ENCODE results near the gene AKR1D1. TPM values are rescaled to one million over a fixed set of nuclear protein-coding genes. Genes with fewer than 3 reads are reported as not detected.
A peak's percentile ranks its signal among the peaks of the same experiment; 100 is the strongest.
"Not testable (repeated sequence)": the region's sequence is repeated elsewhere in the genome, so short reads cannot be mapped to it uniquely, and the experiment has no call there.

AKR1D1 gene
- polyA plus RNA-seq, 5 donors, result 0.05 to 0.16 (median 0.08) TPM; not detected in 2

GRCh38 chr7:138074121-138074520, 2.1 kb upstream of the AKR1D1 start:
- no peak for DNase-seq

DNA sequence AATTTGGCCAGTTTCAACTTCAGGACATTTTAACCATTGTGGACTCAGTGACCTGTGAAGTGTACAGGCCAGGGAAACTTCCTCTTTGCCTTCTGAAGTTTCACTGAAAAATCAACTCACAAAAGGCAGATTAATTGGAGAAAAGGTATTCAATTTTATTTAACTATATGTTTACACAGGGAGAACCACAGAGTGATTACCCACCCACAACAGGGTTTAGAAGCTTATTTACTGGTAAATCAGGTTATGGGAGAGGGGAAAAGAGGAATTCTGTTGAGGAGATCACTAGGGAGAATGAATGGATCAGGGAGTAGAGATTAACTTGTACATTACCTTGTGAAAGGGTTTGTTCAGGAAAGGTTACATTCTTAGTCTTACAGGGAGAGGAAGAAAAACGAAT, 1.7 kb upstream of the AKR1D1 start:
- no peak for DNase-seq

DNA sequence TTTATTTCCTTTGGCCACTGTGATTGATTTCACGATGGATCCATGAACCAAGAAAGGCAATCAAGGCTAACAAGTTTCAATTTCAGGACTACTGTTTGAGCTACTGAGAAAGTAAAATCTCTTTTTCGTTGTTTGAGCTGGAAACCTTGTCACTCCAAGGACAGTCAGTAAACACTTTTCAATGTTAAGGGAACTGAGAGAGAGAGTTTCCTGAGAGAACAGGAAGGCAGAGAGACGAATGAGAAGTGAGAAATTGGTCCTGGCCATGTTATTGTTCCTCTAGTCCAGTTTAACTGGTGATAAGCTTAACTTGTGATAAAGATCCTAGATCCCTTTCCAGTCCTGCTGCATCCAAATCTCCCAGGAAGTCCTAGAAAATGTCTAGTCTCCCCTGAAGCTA, 909 bp upstream of the AKR1D1 start:
- DNase-seq, result no peak

DNA sequence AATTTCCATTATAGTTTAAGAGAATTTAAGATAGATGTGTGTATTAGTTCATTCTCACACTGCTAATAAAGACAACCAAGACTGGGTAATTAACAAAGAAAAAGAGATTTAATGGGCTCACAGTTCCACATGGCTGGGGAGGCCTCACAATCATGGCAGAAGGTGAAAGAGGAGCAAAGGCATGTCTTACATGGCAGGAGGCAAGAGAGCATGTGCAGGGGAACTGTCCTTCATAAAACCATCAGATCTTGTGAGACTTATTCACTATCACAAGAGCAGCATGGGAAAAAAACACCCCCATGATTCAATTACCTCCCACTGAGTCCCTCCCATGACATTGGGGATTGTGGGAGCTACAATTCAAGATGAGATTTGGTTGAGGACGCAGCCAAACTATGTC, 473 bp upstream of the AKR1D1 start:
- DNase-seq, result not testable (repeated sequence)

GRCh38 chr7:138077809-138078208, 1.6 kb downstream of the AKR1D1 start:
- no peak for DNase-seq

DNA sequence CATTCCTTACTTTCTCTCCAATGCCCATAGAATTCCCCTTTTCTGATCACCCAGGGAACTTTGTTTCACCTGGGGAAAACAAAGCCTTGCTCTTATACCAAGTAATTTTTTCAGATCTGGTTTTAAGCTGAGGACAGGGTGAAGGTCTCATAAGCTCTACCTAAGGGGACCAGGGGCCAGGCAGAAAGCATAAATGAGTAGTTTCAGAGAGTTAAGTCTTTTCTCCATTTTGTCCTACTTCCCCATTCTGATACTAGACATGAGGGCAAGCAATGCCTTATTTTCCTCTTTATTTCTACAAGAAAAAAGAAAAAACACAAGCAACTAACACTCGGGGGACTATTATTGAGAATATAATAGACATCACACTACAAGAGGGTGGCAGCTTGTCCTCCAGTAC, 2.9 kb downstream of the AKR1D1 start:
- no peak for DNase-seq

DNA sequence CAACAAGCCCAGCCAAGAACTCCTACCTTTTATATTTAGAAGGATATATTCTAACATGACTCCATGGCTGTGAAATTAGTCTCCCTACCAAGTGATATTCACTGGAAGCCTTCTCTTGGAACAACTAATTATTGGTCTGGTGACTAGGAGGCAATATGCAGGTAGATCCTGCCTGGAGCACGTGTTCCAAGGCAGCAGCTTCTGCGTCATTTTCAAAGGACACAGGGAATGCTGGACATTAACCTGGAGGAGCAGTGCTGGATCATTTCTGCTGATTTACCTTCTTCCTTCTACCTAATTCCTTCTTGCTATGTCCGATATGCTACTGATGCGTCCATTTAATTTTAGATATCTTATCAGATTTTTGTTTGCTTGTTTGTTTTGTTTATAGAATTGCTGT, 5.6 kb downstream of the AKR1D1 start:
- no peak for DNase-seq

DNA sequence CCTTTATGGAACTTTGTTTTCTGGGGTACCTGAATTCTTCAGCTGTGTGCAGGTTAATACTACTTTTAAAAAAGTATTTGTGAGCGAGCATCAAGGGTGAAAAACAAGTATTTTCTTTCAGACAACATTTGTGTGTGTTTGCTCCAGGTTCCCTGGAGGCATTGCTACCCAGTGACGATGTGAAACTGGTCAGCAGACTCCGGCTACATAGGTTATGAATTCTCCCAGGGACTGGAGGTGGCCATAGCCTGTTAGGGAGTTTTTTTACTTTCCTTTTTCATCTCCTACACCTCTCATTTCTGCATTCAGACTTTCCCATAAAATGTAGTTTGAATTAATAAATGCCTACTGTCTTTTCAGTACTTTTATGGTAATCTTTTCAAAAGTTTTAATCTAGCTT, 7.6 kb downstream of the AKR1D1 start:
- DNase-seq, result no peak

DNA sequence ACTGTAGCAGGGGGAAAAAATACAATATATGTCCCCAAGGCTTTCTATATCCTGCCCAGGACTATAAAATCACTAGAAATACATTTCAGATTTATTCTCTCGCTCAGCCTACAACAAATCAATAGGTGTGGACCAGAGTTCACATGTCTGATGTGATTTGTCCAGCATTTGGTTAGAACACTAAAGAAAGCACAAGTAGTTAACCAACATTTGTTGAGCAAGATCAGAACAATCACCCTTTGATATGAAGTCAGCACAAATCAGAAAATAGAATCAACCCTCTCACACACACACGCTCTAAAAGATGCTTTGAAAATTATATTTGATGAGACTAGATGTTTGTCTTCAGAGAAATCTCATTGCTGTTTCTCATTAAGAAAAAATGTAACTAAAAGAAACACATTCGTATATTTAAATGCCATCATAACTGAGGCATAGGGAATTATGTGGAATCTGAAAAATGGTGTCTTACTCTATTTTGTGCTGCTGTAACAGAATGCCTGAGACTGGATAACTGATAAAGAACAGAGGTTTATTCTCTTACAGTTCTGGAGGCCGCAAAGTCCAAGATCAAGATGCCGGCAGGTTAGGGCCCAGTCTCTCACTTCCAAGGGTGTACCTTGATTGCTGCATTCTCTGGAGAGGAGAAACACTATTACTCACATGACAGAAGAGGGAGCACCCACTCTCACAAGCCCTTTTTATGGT, 10.5 kb downstream of the AKR1D1 start:
- no peak for DNase-seq

DNA sequence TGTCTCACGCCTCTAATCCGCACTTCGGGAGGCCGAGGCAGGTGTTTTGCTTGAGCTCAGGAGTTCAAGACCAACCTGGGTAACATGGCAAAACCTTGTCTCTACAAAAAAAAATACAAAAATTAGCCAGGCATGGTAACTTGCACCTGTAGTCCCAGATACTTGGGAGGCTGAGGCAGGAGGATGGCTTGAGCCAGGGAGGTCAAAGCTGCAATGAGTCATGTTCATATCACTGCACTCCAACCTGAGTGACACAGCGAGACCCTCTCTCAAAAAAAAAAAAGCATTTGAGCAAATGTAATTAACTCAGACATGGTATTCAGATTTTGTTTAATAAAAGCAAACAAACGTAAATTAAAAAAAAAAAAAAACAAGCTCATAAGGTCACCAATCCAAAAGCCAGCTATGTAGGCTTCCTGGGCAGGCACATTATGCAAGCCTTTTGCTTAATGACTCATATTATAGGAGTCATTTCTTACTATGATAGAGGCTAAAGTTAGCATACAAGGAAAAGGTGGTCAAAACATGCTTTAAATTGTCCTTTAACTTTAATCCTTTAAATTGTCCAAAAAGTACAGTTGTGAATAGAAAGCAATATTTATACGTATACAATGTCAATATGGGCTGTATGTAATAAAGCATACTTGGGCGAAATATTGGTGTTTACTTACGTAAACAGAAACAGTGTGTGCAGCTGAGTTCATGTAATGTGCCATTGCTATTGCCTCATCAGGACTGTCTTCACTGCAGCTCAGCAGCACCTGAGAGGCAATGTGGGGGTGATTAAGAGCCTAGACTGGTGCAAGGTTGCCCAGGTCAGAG, 13.0 kb downstream of the AKR1D1 start:
- no peak for DNase-seq

GRCh38 chr7:138091032-138091431, 14.8 kb downstream of the AKR1D1 start:
- DNase-seq, result no peak

DNA sequence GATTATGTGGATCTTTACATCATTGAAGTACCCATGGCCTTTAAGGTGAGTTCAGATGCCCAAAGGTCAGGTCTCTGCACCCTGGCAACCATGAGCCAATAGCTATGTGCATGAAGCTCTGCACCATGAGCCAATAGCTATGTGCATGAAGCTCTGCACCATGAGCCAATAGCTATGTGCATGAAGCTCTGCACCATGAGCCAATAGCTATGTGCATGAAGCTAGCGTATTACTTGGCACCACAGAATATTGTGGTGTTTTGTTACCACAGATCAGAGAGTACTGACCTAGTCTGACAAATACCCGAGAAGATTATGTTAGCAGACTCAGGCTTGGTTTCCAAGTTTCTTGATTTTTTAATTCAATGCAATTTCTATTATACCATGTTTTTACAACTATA, 15.6 kb downstream of the AKR1D1 start:
- DNase-seq, result not testable (repeated sequence)

DNA sequence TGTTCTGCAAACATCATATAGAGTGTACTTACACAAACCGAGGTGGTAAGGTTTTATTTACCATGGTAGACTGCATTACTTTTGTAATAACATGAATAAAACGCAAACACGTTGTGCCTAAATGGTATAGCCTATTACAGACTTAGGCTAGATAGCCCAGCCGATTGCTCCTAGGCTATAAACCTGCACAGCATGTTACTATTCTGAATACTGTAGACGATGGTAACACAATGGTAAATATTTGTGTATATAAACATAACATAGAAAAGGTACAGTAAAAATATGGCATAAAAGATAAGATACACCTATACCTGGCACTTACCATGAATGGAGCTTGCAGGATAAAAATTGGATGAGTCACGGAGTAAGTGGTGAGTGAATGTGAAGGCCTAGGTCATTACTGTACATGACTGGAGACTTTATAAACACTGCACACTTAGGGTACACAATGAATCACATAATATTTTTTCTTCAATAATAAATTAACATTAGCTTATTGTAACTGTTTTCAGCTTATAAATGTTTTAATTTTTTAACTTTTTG, 16.3 kb downstream of the AKR1D1 start:
- DNase-seq, result no peak

DNA sequence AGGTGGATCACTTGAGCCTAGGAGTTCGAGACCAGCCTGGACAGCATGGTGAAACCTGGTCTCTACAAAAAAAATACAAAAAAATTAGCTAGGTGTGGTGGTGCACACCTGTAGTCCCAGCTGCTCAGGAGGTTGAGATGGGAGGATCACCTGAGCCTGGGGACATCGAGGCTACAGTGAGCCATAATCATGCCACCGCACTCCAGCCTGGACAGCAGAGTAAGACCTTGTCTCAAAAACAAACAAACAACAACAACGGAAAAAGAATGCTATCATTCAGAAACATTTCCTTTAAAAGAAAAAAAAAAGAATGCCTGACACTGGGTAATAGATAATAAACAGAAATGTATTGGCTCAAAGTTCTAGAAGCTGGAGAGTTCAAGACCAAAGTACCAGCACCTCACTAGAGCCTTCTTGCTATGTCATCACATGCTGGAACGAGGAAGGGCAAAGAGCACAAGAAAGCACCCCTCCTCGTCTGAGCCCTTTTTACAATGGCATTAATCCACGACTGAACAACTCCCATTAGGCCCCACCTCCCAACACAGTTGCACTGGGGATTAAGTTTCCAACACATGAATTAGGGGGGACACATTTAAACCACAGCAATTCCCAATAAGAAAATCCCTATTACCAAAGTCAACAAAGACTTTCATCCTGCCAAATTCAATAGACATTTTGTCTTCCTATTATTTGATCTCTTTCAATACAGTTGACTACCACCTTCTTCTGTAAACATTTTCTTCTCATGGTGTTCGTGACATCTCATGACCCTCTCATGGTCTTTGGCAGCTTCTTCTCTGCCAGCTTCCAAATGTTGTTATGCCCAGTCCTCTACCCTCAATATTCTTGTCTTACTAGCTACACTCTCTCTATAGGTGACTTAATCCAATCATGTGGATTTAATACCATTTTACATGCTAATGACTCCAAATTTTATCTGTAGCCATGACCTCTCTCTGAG, 20.0 kb downstream of the AKR1D1 start:
- DNase-seq, result no peak

DNA sequence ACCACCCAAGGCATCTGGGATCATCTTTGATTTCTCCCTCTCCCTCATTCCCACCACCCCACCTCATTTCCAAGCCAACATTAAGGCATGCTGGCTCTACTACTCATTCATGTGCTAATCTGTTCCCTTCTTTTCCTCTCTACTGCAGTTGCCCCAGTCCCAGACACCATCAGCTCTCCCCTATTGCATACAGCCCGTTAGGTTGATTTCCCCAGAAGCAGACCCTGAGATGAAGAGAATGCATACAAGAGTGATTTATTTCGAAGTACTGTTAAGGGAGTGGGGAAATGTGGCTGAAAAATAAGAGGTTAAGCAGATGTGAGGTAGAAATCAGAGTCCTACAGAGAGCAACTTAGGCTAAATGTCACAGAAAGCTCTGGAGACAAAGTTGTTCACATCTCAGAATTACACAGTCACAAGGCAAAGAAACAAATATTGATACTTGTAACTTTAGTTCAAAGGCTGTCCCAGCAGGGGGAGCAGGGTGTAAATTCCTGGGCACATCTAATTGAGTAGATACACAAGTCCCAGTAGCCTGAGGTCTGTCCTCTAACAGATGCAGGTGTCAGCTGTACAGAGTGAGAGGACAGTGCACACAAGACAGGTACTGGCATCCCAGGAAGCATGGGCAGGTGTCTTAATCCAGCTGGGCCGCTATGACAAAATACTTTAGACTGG, 20.9 kb downstream of the AKR1D1 start:
- peak in 1 of 2 donors; percentile 4 for DNase-seq

DNA sequence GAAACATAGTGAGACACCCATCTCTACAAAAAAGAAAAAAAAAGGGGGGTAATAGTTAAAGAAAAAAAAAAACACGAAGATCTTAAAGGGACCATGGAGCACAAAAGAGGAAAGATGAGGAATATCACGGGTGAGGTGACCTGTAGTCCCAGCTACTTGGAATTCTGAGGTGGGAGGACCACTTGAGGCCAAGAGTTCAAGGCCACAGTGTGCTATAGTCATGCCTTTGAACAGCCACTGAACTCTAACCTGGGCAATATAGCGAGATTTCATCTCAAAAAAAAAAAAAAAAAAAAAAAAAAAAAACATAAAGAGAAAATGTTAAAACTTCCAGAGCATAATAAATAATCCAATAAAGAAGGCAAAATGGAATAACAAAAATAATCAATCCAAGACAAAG, 23.6 kb downstream of the AKR1D1 start:
- DNase-seq, result no peak

DNA sequence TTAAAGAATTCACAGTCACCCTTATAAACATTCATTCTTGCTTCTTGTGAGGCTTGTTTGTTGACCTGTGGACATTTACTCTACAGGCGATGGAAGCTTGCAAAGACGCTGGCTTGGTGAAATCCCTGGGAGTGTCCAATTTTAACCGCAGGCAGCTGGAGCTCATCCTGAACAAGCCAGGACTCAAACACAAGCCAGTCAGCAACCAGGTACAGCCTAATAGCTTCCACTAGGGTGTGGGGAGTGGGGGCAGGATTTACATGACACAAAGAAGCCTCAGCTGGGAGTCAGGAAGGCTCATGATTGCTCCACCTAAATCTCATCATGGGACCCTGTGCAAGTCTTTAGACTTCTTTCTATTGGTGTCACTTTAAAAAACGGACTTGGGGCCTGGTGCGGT, 29.0 kb downstream of the AKR1D1 start:
- no peak for DNase-seq

GRCh38 chr7:138115047-138115446, 38.8 kb downstream of the AKR1D1 start:
- no peak for DNase-seq

GRCh38 chr7:138116141-138116540, 39.9 kb downstream of the AKR1D1 start:
- DNase-seq, result no peak

- no peak for DNase-seq
These were observed 40.6 kb downstream of the AKR1D1 start for GRCh38 chr7:138116892-138117291.

GRCh38 chr7:138120140-138120827, 44.0 kb downstream of the AKR1D1 start:
- DNase-seq, result no peak

All from right lung (tissue), 5 donors.